ENCODE data around the gene MAGOH.

- TF ChIP-seq, protein P1, sequence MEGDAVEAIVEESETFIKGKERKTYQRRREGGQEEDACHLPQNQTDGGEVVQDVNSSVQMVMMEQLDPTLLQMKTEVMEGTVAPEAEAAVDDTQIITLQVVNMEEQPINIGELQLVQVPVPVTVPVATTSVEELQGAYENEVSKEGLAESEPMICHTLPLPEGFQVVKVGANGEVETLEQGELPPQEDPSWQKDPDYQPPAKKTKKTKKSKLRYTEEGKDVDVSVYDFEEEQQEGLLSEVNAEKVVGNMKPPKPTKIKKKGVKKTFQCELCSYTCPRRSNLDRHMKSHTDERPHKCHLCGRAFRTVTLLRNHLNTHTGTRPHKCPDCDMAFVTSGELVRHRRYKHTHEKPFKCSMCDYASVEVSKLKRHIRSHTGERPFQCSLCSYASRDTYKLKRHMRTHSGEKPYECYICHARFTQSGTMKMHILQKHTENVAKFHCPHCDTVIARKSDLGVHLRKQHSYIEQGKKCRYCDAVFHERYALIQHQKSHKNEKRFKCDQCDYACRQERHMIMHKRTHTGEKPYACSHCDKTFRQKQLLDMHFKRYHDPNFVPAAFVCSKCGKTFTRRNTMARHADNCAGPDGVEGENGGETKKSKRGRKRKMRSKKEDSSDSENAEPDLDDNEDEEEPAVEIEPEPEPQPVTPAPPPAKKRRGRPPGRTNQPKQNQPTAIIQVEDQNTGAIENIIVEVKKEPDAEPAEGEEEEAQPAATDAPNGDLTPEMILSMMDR (IDR thresholded peaks at IDR 0.05; ENCODE audit: extremely low read depth in 1 of 2, insufficient read depth in 1 of 2, low read depth in 1 of 2, low read length in 2 of 2), result no peak
- TF ChIP-seq, protein P2, sequence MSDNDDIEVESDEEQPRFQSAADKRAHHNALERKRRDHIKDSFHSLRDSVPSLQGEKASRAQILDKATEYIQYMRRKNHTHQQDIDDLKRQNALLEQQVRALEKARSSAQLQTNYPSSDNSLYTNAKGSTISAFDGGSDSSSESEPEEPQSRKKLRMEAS (IDR thresholded peaks at IDR 0.05; ENCODE audit: insufficient read depth, insufficient read length), result no peak
- TF ChIP-seq EZH2 (IDR thresholded peaks at IDR 0.05; ENCODE audit: borderline replicate concordance, low read depth, low read length, severe bottlenecking) (no peak), MYC (IDR thresholded peaks at IDR 0.05; ENCODE audit: low read depth, low read length) (no peak)
Measured at GRCh38 chr1:53264048-53264447, 25.7 kb upstream of the MAGOH start.
